Tibial artery (tissue), 4 donors: ENCODE measurements around the gene ZFP69.

ENCODE experiments used
- DNase-seq, 2 donors: peaks; one replicate each; pipeline ENCODE4 v3.0.0-alpha.2; 2019
- H3K27ac ChIP-seq, 2 donors: fragments of 200-600 bp; sonication (generic) in 1 of 2; 1 replicate in 1 of 2; 2 replicates in 1 of 2; pipeline ENCODE4 v1.5.1; 2018 to 2019; ENCODE audit warnings: mild to moderate bottlenecking in 1 of 2
- H3K27me3 ChIP-seq, 2 donors: fragments of 200-600 bp; sonication (generic) in 1 of 2; one replicate each; pipeline versions ENCODE4 v1.5.1 to v1.6.0; 2016 to 2019
- H3K36me3 ChIP-seq, 3 donors: fragments of 200-600 bp; sonication (generic) in 2 of 3; one replicate each; pipeline ENCODE4 v1.5.1; 2016 to 2019; ENCODE audit warnings: mild to moderate bottlenecking in 2 of 3
- H3K4me1 ChIP-seq, 4 donors: fragments of 200-600 bp; sonication (generic) in 2 of 4; 1 replicate in 3 of 4; 2 replicates in 1 of 4; pipeline ENCODE4 v1.5.1; 2016 to 2019
- H3K4me3 ChIP-seq, 2 donors: fragments of 200-600 bp; sonication (generic) in 1 of 2; 1 replicate in 1 of 2; 2 replicates in 1 of 2; pipeline ENCODE4 v1.5.1; 2018 to 2019; ENCODE audit warnings: mild to moderate bottlenecking in 2 of 2
- H3K9me3 ChIP-seq, 3 donors: fragments of 200-600 bp; sonication (generic) in 1 of 3; one replicate each; pipeline ENCODE4 v1.5.1; 2016 to 2019
- intact Hi-C: fragments of 100-400 bp; cut with DNase I; formaldehyde crosslinking; loops from one replicate; pipeline ENCODE4 v1.15.0; 2023; ENCODE audit warnings: low total_unique reads
- TF ChIP-seq, protein P1 (sequence below), 2 experiments: fragments of 200-600 bp in 1 of 2; fragments of 450-650 bp in 1 of 2; IDR thresholded peaks; one replicate each; pipeline ENCODE4 v1.5.1; 2017 to 2019; ENCODE audit warnings: antibody characterized with exemption in 2 of 2, mild to moderate bottlenecking in 1 of 2, moderate library complexity in 1 of 2

Gene ZFP69

DNA sequence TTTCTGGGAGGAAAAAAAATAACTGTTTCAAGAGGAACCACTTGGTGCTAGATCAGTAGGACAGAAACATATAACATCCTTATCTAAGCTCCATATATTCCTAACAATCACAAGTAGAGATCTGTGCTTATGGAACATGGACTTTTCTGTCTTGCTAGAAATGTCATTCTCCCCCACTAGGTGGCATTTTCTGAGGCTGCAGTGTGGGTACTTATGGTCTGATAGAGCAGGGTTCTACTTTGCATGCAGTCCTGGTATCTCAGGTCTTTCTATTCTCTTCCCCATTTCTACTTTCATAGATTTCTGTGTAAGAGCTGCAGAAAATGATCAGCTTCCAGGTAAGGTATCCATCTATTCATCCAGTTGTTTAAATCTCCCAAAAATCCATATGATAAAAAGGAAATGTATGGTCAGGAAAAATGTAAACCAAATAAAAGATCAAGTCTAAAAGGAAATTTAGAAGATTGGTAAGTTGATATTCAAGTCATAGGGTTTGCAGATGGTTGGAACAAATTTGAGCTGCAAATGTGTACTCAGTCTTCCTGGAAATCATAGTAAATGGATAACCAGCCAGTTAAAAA lies 55.8 kb downstream of the ZFP69 start:
- intact Hi-C loops: no loop called here
- no peak for DNase-seq
- Histone ChIP-seq H3K9me3 (no peaks in the 10 kb centered on the region), H3K27me3 (no peaks in the 10 kb centered on the region), H3K36me3 (peaks cover 0 to 6% (median 0%) of the 10 kb centered on the region in 3 donors), H3K4me3 (no peak overlapping the region), H3K27ac (no peak overlapping the region), H3K4me1 (peaks cover 0 to 16% (median 8%) of the 10 kb centered on the region in 4 donors)
- TF ChIP-seq, protein P1, sequence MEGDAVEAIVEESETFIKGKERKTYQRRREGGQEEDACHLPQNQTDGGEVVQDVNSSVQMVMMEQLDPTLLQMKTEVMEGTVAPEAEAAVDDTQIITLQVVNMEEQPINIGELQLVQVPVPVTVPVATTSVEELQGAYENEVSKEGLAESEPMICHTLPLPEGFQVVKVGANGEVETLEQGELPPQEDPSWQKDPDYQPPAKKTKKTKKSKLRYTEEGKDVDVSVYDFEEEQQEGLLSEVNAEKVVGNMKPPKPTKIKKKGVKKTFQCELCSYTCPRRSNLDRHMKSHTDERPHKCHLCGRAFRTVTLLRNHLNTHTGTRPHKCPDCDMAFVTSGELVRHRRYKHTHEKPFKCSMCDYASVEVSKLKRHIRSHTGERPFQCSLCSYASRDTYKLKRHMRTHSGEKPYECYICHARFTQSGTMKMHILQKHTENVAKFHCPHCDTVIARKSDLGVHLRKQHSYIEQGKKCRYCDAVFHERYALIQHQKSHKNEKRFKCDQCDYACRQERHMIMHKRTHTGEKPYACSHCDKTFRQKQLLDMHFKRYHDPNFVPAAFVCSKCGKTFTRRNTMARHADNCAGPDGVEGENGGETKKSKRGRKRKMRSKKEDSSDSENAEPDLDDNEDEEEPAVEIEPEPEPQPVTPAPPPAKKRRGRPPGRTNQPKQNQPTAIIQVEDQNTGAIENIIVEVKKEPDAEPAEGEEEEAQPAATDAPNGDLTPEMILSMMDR (IDR thresholded peaks at IDR 0.05): peak; percentile 43 to 48

- peaks cover 0 to 16% (median 8%) of the 10 kb centered on the region in 4 donors for H3K4me1 ChIP-seq
- H3K27ac ChIP-seq: no peak overlapping the region
- intact Hi-C loops: no loop called here
- TF ChIP-seq, protein P1 (IDR thresholded peaks at IDR 0.05): no peak
- no peaks in the 10 kb centered on the region for H3K9me3 ChIP-seq
- peaks cover 0 to 6% (median 0%) of the 10 kb centered on the region in 3 donors for H3K36me3 ChIP-seq
- H3K27me3 ChIP-seq: no peaks in the 10 kb centered on the region
- H3K4me3 ChIP-seq: no peak overlapping the region
- no peak for DNase-seq
Measured at GRCh38 chr1:40534589-40534988, 57.5 kb downstream of the ZFP69 start.

- DNase-seq: no peak
- H3K9me3 ChIP-seq: no peaks in the 10 kb centered on the region
- no peaks in the 10 kb centered on the region for H3K27me3 ChIP-seq
- TF ChIP-seq, protein P1 (IDR thresholded peaks at IDR 0.05): no peak
- H3K27ac ChIP-seq: no peak overlapping the region
- peaks cover 0 to 12% (median 8%) of the 10 kb centered on the region in 4 donors for H3K4me1 ChIP-seq
- H3K4me3 ChIP-seq: no peak overlapping the region
- peaks cover 0 to 12% (median 4%) of the 10 kb centered on the region in 3 donors for H3K36me3 ChIP-seq
- intact Hi-C loops: no loop called here
Measured at GRCh38 chr1:40535732-40536131, 58.6 kb downstream of the ZFP69 start.

DNA sequence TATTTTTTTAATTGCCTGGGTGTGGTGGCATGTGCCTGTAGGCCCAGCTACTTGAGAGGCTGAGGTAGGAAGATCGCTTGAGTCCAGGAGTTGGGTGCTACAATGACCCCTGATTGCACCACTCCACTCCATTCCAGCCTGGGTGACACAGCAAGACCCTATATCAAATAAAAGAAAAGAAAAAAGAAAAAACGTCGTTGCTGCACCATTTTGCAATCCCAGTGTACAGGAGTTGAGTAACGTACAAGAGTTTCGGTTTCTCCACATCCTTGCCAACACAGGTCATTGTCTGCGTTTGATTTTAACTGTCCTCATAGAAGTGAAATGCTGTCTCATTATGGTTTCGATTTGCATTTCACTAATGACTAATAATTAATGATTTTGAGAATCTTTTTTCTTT lies 62.2 kb downstream of the ZFP69 start:
- no peak overlapping the region for H3K27ac ChIP-seq
- no peaks in the 10 kb centered on the region for H3K9me3 ChIP-seq
- H3K27me3 ChIP-seq: no peaks in the 10 kb centered on the region
- peaks cover 23 to 48% (median 36%) of the 10 kb centered on the region in 3 donors for H3K36me3 ChIP-seq
- no peaks in the 10 kb centered on the region for H3K4me1 ChIP-seq
- TF ChIP-seq, protein P1 (IDR thresholded peaks at IDR 0.05): no peak
- intact Hi-C loops: no loop called here
- no peak overlapping the region for H3K4me3 ChIP-seq
- DNase-seq: no peak
